HepG2 (cell line): ENCODE measurements around the gene ZMYND8. TPM values are rescaled to one million over a fixed set of nuclear protein-coding genes. Genes with fewer than 3 reads are reported as not detected.

Experiments used
- ATF7-NPFF ChIP-seq: sonication (generic); formaldehyde crosslinking; IDR thresholded peaks from 2 replicates; pipeline ENCODE4 v1.8.1; 2023; ENCODE audit warnings: mild to moderate bottlenecking, low read depth, missing genetic modification reagents, moderate library complexity
- CHD4 ChIP-seq: fragments of 200-600 bp; sonication (generic); IDR thresholded peaks from 2 replicates; pipeline ENCODE4 v1.7.0; 2017; ENCODE audit warnings: mild to moderate bottlenecking, low read length, borderline replicate concordance
- KLF12 ChIP-seq: sonication (generic); formaldehyde crosslinking; IDR thresholded peaks from 2 replicates; pipeline ENCODE4 v1.4.0; 2020; ENCODE audit warnings: missing genetic modification reagents, borderline replicate concordance
- KLF16 ChIP-seq, 2 experiments: sonication (generic) in 1 of 2; formaldehyde crosslinking in 1 of 2; IDR thresholded peaks; 2 replicates each; pipeline versions ENCODE4 v1.6.1 to v1.8.0; 2016 to 2023; ENCODE audit warnings: missing genetic modification reagents in 2 of 2, missing compliant biosample characterization in 1 of 2
- MED13 ChIP-seq: sonication (generic); formaldehyde crosslinking; IDR thresholded peaks from 2 replicates; pipeline ENCODE4 v1.5.0; 2020; ENCODE audit warnings: missing genetic modification reagents
- NR1H2 ChIP-seq: sonication (generic); formaldehyde crosslinking; IDR thresholded peaks from 2 replicates; pipeline ENCODE4 v1.8.1; 2022; ENCODE audit warnings: low read depth, missing genetic modification reagents, borderline replicate concordance
- SMAD1 ChIP-seq: sonication (generic); formaldehyde crosslinking; IDR thresholded peaks from 2 replicates; pipeline ENCODE4 v1.4.0; 2020; ENCODE audit warnings: missing genetic modification reagents, low read depth, mild to moderate bottlenecking, borderline replicate concordance
- STAT5B ChIP-seq: sonication (generic); formaldehyde crosslinking; IDR thresholded peaks from 2 replicates; pipeline ENCODE4 v1.4.0; 2020; ENCODE audit warnings: missing genetic modification reagents
- TAF1 ChIP-seq: sonication (generic); formaldehyde crosslinking; IDR thresholded peaks from 2 replicates; pipeline ENCODE4 v1.4.0; 2020; ENCODE audit warnings: missing genetic modification reagents
- TCF12 ChIP-seq, 2 experiments: fragments of 450-650 bp in 1 of 2; sonication (generic) in 1 of 2; formaldehyde crosslinking in 1 of 2; IDR thresholded peaks; 2 replicates each; pipeline versions ENCODE4 v1.6.1 to v1.8.0; 2017 to 2022; ENCODE audit warnings: antibody characterized with exemption in 1 of 2, mild to moderate bottlenecking in 1 of 2, missing genetic modification reagents in 1 of 2, moderate library complexity in 1 of 2
- ZFP41 ChIP-seq: sonication (generic); formaldehyde crosslinking; IDR thresholded peaks from 2 replicates; pipeline ENCODE4 v1.4.0; 2020; ENCODE audit warnings: mild to moderate bottlenecking, missing genetic modification reagents, borderline replicate concordance
- ZNF335 ChIP-seq: sonication (generic); formaldehyde crosslinking; IDR thresholded peaks from 2 replicates; pipeline ENCODE4 v1.4.0; 2020; ENCODE audit warnings: missing genetic modification reagents
- ZNF451 ChIP-seq: sonication (generic); formaldehyde crosslinking; IDR thresholded peaks from 2 replicates; pipeline ENCODE4 v1.5.0; 2020; ENCODE audit warnings: mild to moderate bottlenecking, missing genetic modification reagents
- ZNF558 ChIP-seq: sonication (generic); formaldehyde crosslinking; IDR thresholded peaks from 2 replicates; pipeline ENCODE4 v1.9.0; 2022; ENCODE audit warnings: mild to moderate bottlenecking, missing genetic modification reagents, borderline replicate concordance
- ZNF572 ChIP-seq: sonication (generic); formaldehyde crosslinking; IDR thresholded peaks from 2 replicates; pipeline ENCODE4 v1.5.1; 2020; ENCODE audit warnings: mild to moderate bottlenecking, missing genetic modification reagents
- polyA plus RNA-seq, 8 experiments: library from polyadenylated mRNA; depleted of rRNA in 3 of 8; stranded (reverse) in 7 of 8; unstranded in 1 of 8; fragments of >200 nt; fragmentation: Illumina TruSeq in 4 of 8; extraction: Trizol in 4 of 8; gene quantifications; 2 replicates each; pipeline versions ENCODE4 v1.2.1 to v1.2.3, GENCODE V29; 2011 to 2016; ENCODE audit warnings: low read depth in 4 of 8, missing spikeins in 1 of 8, mixed read lengths in 1 of 8; ENCODE audit not compliant: insufficient read depth in 1 of 8
- total RNA-seq, 5 experiments: library from RNA; depleted of rRNA; stranded (reverse); fragments of >200 nt; fragmentation: Illumina TruSeq; extraction: Trizol; gene quantifications; 2 replicates each; pipeline ENCODE4 v1.2.3, GENCODE V29; 2016; ENCODE audit warnings: low read depth in 1 of 5
- TF ChIP-seq, protein P1 (sequence below): IDR thresholded peaks from 2 replicates; pipeline ENCODE4 v1.4.0; 2020; ENCODE audit warnings: mild to moderate bottlenecking, missing genetic modification reagents
- TF ChIP-seq, protein P2 (sequence below): sonication (generic); formaldehyde crosslinking; IDR thresholded peaks from 2 replicates; pipeline ENCODE4 v1.8.0; 2022; ENCODE audit warnings: low read depth, missing genetic modification reagents
- TF ChIP-seq, protein P3 (sequence below): sonication (generic); formaldehyde crosslinking; IDR thresholded peaks from 2 replicates; pipeline ENCODE4 v1.4.0; 2020; ENCODE audit warnings: mild to moderate bottlenecking, missing genetic modification reagents
- TF ChIP-seq, protein P4 (sequence below): sonication (generic); formaldehyde crosslinking; IDR thresholded peaks from 2 replicates; pipeline ENCODE4 v1.5.0; 2020; ENCODE audit warnings: missing genetic modification reagents, mild to moderate bottlenecking, borderline replicate concordance

ZMYND8 gene
- total and polyA plus RNA-seq, 2 of the 13 experiments (the other 11 are each of a cell fraction or from before 2014, with no cell fraction given), result 53.9 to 84.7 TPM

DNA sequence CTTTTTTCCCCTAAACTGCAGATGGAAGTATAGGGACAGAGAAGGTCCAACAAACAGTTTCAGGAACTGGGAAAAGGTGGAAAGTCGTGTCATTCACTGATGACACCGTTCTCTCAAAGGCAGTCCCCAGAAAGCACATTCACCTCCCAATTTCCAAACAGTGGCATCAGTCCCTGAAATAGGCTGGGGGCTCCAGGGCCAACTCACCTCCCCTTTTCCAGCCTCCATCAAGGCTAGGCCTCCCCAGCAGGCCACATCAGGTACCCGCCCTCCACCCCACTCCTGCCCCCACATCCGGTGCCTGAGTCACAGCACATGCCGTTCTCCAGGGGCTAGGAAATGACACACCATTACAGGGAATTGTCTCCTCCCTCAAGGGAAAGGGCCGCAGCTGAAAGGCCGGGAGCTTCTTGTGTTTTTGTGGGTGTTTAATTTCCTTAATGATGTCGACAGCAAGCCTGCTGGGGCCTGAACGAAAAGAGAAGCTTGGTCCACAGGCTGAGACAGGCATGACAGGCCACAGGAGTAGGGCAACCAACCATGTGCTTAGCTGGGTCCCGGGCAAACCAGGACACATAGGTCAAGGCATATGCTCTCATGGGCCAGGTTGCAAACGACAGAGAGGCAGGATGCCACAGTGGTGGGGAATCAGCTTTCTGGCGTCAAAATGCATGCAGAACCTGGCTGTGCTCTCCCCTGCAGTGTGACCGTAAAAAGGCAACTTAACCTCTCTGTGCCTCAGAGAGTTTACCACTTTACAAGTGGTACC, 39.2 kb downstream of the ZMYND8 start (continued):
- TF ChIP-seq NR1H2 (CRISPR knock-in tag) (0 out of 2 replicates have a peak, but pooled peaks have one; percentile 20), STAT5B (CRISPR knock-in tag) (no peak), ZNF451 (CRISPR knock-in tag) (no peak), TCF12 (IDR thresholded peaks at IDR 0.05) (no peak), TCF12 (CRISPR knock-in tag; IDR thresholded peaks at IDR 0.05) (no peak), TAF1 (CRISPR knock-in tag) (peak; percentile 19; the same call in 1 of the 2 replicates), KLF16 (CRISPR knock-in tag; IDR thresholded peaks at IDR 0.05) (0 out of 4 replicates have a peak, but pooled peaks of 1 of the 2 experiments have one; percentile 23), ZNF572 (no peak), ATF7-NPFF (CRISPR knock-in tag) (no peak), ZNF558 (CRISPR knock-in tag) (no peak), KLF12 (no peak), MED13 (CRISPR knock-in tag) (no peak), CHD4 (no peak), ZNF335 (CRISPR knock-in tag) (no peak), SMAD1 (0 out of 2 replicates have a peak, but pooled peaks have one; percentile 37), ZFP41 (0 out of 2 replicates have a peak, but pooled peaks have one; percentile 62)
- TF ChIP-seq, protein P1, sequence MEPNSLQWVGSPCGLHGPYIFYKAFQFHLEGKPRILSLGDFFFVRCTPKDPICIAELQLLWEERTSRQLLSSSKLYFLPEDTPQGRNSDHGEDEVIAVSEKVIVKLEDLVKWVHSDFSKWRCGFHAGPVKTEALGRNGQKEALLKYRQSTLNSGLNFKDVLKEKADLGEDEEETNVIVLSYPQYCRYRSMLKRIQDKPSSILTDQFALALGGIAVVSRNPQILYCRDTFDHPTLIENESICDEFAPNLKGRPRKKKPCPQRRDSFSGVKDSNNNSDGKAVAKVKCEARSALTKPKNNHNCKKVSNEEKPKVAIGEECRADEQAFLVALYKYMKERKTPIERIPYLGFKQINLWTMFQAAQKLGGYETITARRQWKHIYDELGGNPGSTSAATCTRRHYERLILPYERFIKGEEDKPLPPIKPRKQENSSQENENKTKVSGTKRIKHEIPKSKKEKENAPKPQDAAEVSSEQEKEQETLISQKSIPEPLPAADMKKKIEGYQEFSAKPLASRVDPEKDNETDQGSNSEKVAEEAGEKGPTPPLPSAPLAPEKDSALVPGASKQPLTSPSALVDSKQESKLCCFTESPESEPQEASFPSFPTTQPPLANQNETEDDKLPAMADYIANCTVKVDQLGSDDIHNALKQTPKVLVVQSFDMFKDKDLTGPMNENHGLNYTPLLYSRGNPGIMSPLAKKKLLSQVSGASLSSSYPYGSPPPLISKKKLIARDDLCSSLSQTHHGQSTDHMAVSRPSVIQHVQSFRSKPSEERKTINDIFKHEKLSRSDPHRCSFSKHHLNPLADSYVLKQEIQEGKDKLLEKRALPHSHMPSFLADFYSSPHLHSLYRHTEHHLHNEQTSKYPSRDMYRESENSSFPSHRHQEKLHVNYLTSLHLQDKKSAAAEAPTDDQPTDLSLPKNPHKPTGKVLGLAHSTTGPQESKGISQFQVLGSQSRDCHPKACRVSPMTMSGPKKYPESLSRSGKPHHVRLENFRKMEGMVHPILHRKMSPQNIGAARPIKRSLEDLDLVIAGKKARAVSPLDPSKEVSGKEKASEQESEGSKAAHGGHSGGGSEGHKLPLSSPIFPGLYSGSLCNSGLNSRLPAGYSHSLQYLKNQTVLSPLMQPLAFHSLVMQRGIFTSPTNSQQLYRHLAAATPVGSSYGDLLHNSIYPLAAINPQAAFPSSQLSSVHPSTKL (CRISPR knock-in tag), result peak; percentile 47; the same call in 1 of the 2 replicates
- TF ChIP-seq, protein P2, sequence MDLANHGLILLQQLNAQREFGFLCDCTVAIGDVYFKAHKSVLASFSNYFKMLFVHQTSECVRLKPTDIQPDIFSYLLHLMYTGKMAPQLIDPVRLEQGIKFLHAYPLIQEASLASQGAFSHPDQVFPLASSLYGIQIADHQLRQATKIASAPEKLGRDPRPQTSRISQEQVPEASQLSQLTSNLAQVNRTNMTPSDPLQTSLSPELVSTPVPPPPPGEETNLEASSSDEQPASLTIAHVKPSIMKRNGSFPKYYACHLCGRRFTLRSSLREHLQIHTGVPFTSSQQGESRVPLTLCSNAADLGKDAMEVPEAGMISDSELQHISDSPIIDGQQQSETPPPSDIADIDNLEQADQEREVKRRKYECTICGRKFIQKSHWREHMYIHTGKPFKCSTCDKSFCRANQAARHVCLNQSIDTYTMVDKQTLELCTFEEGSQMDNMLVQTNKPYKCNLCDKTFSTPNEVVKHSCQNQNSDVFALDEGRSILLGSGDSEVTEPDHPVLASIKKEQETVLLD (CRISPR knock-in tag), result no peak
- TF ChIP-seq, protein P3, sequence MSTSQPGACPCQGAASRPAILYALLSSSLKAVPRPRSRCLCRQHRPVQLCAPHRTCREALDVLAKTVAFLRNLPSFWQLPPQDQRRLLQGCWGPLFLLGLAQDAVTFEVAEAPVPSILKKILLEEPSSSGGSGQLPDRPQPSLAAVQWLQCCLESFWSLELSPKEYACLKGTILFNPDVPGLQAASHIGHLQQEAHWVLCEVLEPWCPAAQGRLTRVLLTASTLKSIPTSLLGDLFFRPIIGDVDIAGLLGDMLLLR (CRISPR knock-in tag), result no peak
- TF ChIP-seq, protein P4, sequence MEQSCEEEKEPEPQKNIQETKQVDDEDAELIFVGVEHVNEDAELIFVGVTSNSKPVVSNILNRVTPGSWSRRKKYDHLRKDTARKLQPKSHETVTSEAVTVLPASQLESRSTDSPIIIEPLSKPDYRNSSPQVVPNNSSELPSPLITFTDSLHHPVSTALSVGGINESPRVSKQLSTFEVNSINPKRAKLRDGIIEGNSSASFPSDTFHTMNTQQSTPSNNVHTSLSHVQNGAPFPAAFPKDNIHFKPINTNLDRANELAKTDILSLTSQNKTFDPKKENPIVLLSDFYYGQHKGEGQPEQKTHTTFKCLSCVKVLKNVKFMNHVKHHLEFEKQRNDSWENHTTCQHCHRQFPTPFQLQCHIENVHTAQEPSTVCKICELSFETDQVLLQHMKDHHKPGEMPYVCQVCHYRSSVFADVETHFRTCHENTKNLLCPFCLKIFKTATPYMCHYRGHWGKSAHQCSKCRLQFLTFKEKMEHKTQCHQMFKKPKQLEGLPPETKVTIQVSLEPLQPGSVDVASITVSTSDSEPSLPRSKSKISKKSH (CRISPR knock-in tag), result 0 out of 2 replicates have a peak, but pooled peaks have one; percentile 63
